Astrocyte (in vitro differentiated cells and primary cell): ENCODE measurements around the gene TGIF2. TPM values are rescaled to one million over a fixed set of nuclear protein-coding genes. Genes with fewer than 3 reads are reported as not detected.
"Not testable (repeated sequence)": the region's sequence is repeated elsewhere in the genome, so short reads cannot be mapped to it uniquely, and the experiment has no call there.

ENCODE experiments used
- DNase-seq: peaks from one replicate; pipeline ENCODE4 v3.0.0-alpha.2; 2010; ENCODE audit warnings: low read depth
- FAIRE-seq: peaks from 2 replicates; lab custom pipeline; 2011; peaks lifted over from hg19 to GRCh38; lab: Jason Lieb, UNC
- H2AFZ ChIP-seq: 2 replicates; pipeline ENCODE4 v1.6.0; 2012; ENCODE audit warnings: low read depth, low read length, inconsistent platforms
- H3K27ac ChIP-seq: 2 replicates; pipeline ENCODE4 v1.5.1; 2011; ENCODE audit warnings: low read depth, low read length, inconsistent platforms
- H3K27me3 ChIP-seq: 2 replicates; pipeline ENCODE4 v1.6.0; 2011; ENCODE audit warnings: low read length, inconsistent platforms; ENCODE audit not compliant: insufficient read depth
- H3K36me3 ChIP-seq: 2 replicates; pipeline ENCODE4 v1.5.1; 2011; ENCODE audit warnings: low read length, inconsistent platforms; ENCODE audit not compliant: insufficient read depth
- H3K4me1 ChIP-seq: 2 replicates; pipeline ENCODE4 v1.5.1; 2011; ENCODE audit warnings: low read length, inconsistent platforms; ENCODE audit not compliant: insufficient read depth
- H3K4me2 ChIP-seq: 2 replicates; pipeline ENCODE4 v1.6.0; 2012; ENCODE audit warnings: low read length, inconsistent platforms
- H3K4me3 ChIP-seq: 2 replicates; pipeline ENCODE4 v1.5.1; 2011; ENCODE audit warnings: low read depth, mild to moderate bottlenecking, low read length, inconsistent platforms; ENCODE audit not compliant: insufficient read depth
- H3K79me2 ChIP-seq: 2 replicates; pipeline ENCODE4 v1.6.0; 2012; ENCODE audit warnings: mild to moderate bottlenecking, low read length, inconsistent platforms; ENCODE audit not compliant: insufficient read depth
- H3K9ac ChIP-seq: 2 replicates; pipeline ENCODE4 v1.6.0; 2012; ENCODE audit warnings: mild to moderate bottlenecking, low read length, inconsistent platforms
- H3K9me3 ChIP-seq: 2 replicates; pipeline ENCODE4 v1.5.1; 2012; ENCODE audit warnings: low read depth, mild to moderate bottlenecking, low read length, inconsistent platforms; ENCODE audit not compliant: insufficient read depth
- H4K20me1 ChIP-seq: 2 replicates; pipeline ENCODE4 v1.6.0; 2012; ENCODE audit warnings: low read length, inconsistent platforms; ENCODE audit not compliant: insufficient read depth
- H3K27ac Mint-ChIP-seq: one replicate; pipeline ENCODE4 v1.8.0; 2021; ENCODE audit warnings: mild to moderate bottlenecking, mixed read lengths; ENCODE audit not compliant: unreplicated experiment
- H3K27me3 Mint-ChIP-seq: one replicate; pipeline ENCODE4 v1.8.0; 2021; ENCODE audit warnings: low read depth, mixed read lengths; ENCODE audit not compliant: unreplicated experiment
- H3K36me3 Mint-ChIP-seq: one replicate; pipeline ENCODE4 v1.8.0; 2021; ENCODE audit warnings: low read depth, mixed read lengths; ENCODE audit not compliant: unreplicated experiment
- H3K4me1 Mint-ChIP-seq: one replicate; pipeline ENCODE4 v1.8.0; 2021; ENCODE audit warnings: low read depth, mixed read lengths; ENCODE audit not compliant: unreplicated experiment
- H3K4me3 Mint-ChIP-seq: one replicate; pipeline ENCODE4 v1.8.0; 2021; ENCODE audit warnings: mild to moderate bottlenecking, moderate library complexity, mixed read lengths; ENCODE audit not compliant: unreplicated experiment
- H3K9me3 Mint-ChIP-seq: one replicate; pipeline ENCODE4 v1.8.0; 2021; ENCODE audit warnings: mild to moderate bottlenecking, mixed read lengths; ENCODE audit not compliant: unreplicated experiment
- EZH2 ChIP-seq: IDR thresholded peaks from 2 replicates; pipeline ENCODE4 v1.6.1; 2012; ENCODE audit warnings: mild to moderate bottlenecking, low read length, inconsistent platforms; ENCODE audit not compliant: insufficient read depth
- total RNA-seq: library from RNA; stranded (reverse); gene quantifications from 2 replicates; pipeline ENCODE4 v1.2.1, GENCODE V29; 2021
- TF ChIP-seq, protein P1 (sequence below): IDR thresholded peaks from 2 replicates; pipeline ENCODE4 v1.5.1; 2011; ENCODE audit warnings: low read depth, mild to moderate bottlenecking, inconsistent platforms, low read length, moderate library complexity; ENCODE audit not compliant: insufficient read depth

The TGIF2 gene
- total RNA-seq, 1 donor from 2014 or later, result 24.4 TPM

DNA sequence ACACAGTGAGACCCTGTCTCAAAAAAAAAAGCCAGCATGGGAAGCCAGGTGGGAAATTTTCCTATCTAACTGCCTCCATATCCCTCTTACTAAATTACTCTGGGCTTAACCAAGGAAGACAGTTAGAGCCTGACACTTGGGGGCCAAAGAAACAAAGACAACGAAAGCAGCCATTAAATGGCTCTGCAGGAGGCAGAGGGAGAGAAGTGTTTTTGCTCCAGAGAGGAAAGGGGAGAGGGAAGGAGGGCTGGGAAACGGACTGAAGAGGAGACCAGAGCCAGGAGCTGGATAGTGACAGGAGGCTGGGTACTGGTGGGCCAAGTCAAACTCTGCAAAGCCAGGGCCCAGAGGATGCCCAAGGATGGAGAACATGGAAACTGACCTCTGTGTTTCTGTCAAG lies 10.7 kb upstream of the TGIF2 start:
- no peaks in the 10 kb centered on the region for H3K27me3 Mint-ChIP-seq
- H3K4me3 Mint-ChIP-seq, result no peak overlapping the region
- no peaks in the 10 kb centered on the region for H3K4me1 ChIP-seq
- no peak overlapping the region for H3K27ac ChIP-seq
- H2AFZ ChIP-seq, result no peak overlapping the region
- no peaks in the 10 kb centered on the region for H4K20me1 ChIP-seq
- no peak overlapping the region for H3K9ac ChIP-seq
- H3K27me3 ChIP-seq, result no peaks in the 10 kb centered on the region
- no peaks in the 10 kb centered on the region for H3K36me3 ChIP-seq
- H3K4me3 ChIP-seq, result no peak overlapping the region
- DNase-seq (no peak), FAIRE-seq (no peak)
- H3K79me2 ChIP-seq, result no peaks in the 10 kb centered on the region
- peaks cover 4% of the 10 kb centered on the region for H3K9me3 Mint-ChIP-seq
- peaks cover 8% of the 10 kb centered on the region for H3K36me3 Mint-ChIP-seq
- peaks cover 3% of the 10 kb centered on the region for H3K9me3 ChIP-seq
- no peak overlapping the region for H3K27ac Mint-ChIP-seq
- H3K4me1 Mint-ChIP-seq, result no peaks in the 10 kb centered on the region
- H3K4me2 ChIP-seq, result no peak overlapping the region
- TF ChIP-seq, protein P1, sequence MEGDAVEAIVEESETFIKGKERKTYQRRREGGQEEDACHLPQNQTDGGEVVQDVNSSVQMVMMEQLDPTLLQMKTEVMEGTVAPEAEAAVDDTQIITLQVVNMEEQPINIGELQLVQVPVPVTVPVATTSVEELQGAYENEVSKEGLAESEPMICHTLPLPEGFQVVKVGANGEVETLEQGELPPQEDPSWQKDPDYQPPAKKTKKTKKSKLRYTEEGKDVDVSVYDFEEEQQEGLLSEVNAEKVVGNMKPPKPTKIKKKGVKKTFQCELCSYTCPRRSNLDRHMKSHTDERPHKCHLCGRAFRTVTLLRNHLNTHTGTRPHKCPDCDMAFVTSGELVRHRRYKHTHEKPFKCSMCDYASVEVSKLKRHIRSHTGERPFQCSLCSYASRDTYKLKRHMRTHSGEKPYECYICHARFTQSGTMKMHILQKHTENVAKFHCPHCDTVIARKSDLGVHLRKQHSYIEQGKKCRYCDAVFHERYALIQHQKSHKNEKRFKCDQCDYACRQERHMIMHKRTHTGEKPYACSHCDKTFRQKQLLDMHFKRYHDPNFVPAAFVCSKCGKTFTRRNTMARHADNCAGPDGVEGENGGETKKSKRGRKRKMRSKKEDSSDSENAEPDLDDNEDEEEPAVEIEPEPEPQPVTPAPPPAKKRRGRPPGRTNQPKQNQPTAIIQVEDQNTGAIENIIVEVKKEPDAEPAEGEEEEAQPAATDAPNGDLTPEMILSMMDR, result no peak
- no peak for TF ChIP-seq EZH2

DNA sequence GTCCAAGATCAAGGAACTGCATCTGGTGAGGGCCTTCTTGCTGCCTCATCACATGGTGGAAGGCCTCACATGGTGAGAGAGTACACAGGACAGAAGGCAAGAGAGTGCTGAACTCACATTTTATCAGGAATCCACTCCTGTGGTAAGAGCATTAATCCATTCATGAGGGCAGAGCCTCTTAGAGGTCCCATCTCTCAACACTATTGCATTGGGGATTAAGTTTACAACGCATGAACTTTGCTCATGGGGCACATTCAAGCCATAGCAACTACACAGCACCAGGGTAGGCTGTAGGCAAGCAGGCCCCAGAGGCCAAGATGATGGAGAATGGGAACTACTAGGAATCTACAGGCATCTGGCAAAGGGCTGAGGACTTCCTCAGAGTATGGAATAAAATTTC lies 10.0 kb upstream of the TGIF2 start:
- DNase-seq, result no peak
- Mint-ChIP-seq H3K4me1 (no peaks in the 10 kb centered on the region), H3K36me3 (peaks cover 5% of the 10 kb centered on the region), H3K27ac (no peak overlapping the region), H3K4me3 (no peak overlapping the region), H3K27me3 (no peaks in the 10 kb centered on the region), H3K9me3 (peaks cover 4% of the 10 kb centered on the region)
- H3K4me1 ChIP-seq, result no peaks in the 10 kb centered on the region
- H3K4me2 ChIP-seq, result no peak overlapping the region
- H3K4me3 ChIP-seq, result no peak overlapping the region
- no peak overlapping the region for H2AFZ ChIP-seq
- FAIRE-seq, result no peak
- H3K9me3 ChIP-seq, result peaks cover 3% of the 10 kb centered on the region
- TF ChIP-seq EZH2, result no peak
- TF ChIP-seq, protein P1, result no peak
- H3K27ac ChIP-seq, result no peak overlapping the region
- no peaks in the 10 kb centered on the region for H3K36me3 ChIP-seq
- no peaks in the 10 kb centered on the region for H4K20me1 ChIP-seq
- H3K27me3 ChIP-seq, result no peaks in the 10 kb centered on the region
- H3K79me2 ChIP-seq, result no peaks in the 10 kb centered on the region
- H3K9ac ChIP-seq, result no peak overlapping the region

- H3K4me3 ChIP-seq, FAIRE-seq, H3K27ac Mint-ChIP-seq, H3K4me3 Mint-ChIP-seq, H3K36me3 ChIP-seq, H3K4me2 ChIP-seq, H3K36me3 Mint-ChIP-seq, H3K9ac ChIP-seq, H3K9me3 ChIP-seq, H3K27me3 Mint-ChIP-seq, H2AFZ ChIP-seq, DNase-seq, H3K79me2 ChIP-seq, H3K4me1 ChIP-seq, H3K9me3 Mint-ChIP-seq, H3K4me1 Mint-ChIP-seq, H3K27me3 ChIP-seq, H3K27ac ChIP-seq, H4K20me1 ChIP-seq: not testable (repeated sequence)
Observed at GRCh38 chr20:36564078-36564725, 9.2 kb upstream of the TGIF2 start.

DNA sequence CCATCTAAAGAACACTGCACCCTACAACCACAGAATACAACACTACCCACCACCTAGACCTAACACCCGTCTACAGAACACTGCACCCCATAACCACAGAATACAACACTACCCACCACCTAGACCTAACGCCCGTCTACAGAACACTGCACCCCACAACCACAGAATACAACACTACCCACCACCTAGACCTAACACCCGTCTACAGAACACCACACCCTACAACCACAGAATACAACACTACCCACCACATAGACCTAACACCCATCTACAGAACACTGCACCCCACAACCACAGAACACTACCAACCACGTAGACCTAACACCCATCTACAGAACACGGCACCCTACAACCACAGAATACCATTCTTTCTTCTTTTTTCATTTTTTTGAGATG lies 8.7 kb upstream of the TGIF2 start:
- not testable (repeated sequence) for H3K9me3 ChIP-seq, DNase-seq, H3K4me2 ChIP-seq, H3K27me3 Mint-ChIP-seq, H3K27ac Mint-ChIP-seq, H3K9ac ChIP-seq, H3K27me3 ChIP-seq, H2AFZ ChIP-seq, H3K9me3 Mint-ChIP-seq, H4K20me1 ChIP-seq, H3K4me3 ChIP-seq, H3K36me3 ChIP-seq, H3K4me3 Mint-ChIP-seq, H3K4me1 ChIP-seq, H3K4me1 Mint-ChIP-seq, H3K36me3 Mint-ChIP-seq, FAIRE-seq, H3K79me2 ChIP-seq, H3K27ac ChIP-seq
